ENCODE measurements around the gene DCTN3. TPM values are rescaled to one million over a fixed set of nuclear protein-coding genes. Genes with fewer than 3 reads are reported as not detected.

Gene DCTN3
- total and polyA plus RNA-seq, 10 of the 15 experiments (the other 5 are each of a cell fraction or from before 2014, with no cell fraction given), result 19.0 to 120 (median 71.8) TPM

- H3K4me3 ChIP-seq, result no peak overlapping the region
- no peaks in the 10 kb centered on the region for H3K4me1 ChIP-seq (ENCODE audit: control insufficient read depth, insufficient read depth, low read length)
- H3K27ac ChIP-seq (ENCODE audit: control insufficient read depth, insufficient read depth), result no peak overlapping the region
- no TSS peak for BruUV-seq (replicated peaks)
- ATAC-seq (no peak), DNase-seq (ENCODE audit: low read depth, low spot score) (no peak), FAIRE-seq (no peak)
- in situ Hi-C loops (cut with MboI), result no loop called here
- peaks cover 20 to 27% of the 10 kb centered on the region in 2 experiments for H3K27me3 ChIP-seq (replicated peaks in 1 of 2; ENCODE audit: control insufficient read depth in 2 of 2, insufficient read depth in 2 of 2, low read length in 1 of 2)
- no peak overlapping the region for H2AFZ ChIP-seq (ENCODE audit: control insufficient read depth, low read depth, low read length)
- no peaks in the 10 kb centered on the region for H3K36me3 ChIP-seq (ENCODE audit: control insufficient read depth in 2 of 2, insufficient read depth in 2 of 2, low read length in 1 of 2)
- TF ChIP-seq TBL1XR1 (IDR thresholded peaks at IDR 0.05; ENCODE audit: low read depth, low read length), result no peak
- peak; percentile 63; the same call in 1 of the 2 replicates for TF ChIP-seq PAX5 (IDR thresholded peaks at IDR 0.05; ENCODE audit: borderline replicate concordance, low read depth, low read length)
- TF ChIP-seq LARP7 (IDR thresholded peaks at IDR 0.05), result no peak
- no peak for TF ChIP-seq MEF2A (IDR thresholded peaks at IDR 0.05; ENCODE audit: insufficient read depth, low read depth, low read length)
- TF ChIP-seq REST (IDR thresholded peaks at IDR 0.05; ENCODE audit: low read depth, low read length), result no peak
- TF ChIP-seq YBX1 (IDR thresholded peaks at IDR 0.05), result no peak
- no peak for TF ChIP-seq HDAC2 (IDR thresholded peaks at IDR 0.05)
- no peak for TF ChIP-seq PBX3 (IDR thresholded peaks at IDR 0.05; ENCODE audit: insufficient replicate concordance, low read depth, low read length)
- TF ChIP-seq CBFB (IDR thresholded peaks at IDR 0.05; ENCODE audit: low read depth), result no peak
- H3K4me2 ChIP-seq (ENCODE audit: control insufficient read depth, insufficient read depth), result no peak overlapping the region
- ChIA-PET RAD21 (ENCODE audit: unreplicated experiment) (interaction anchor here (0.7 kb wide), 1 partner anchor 177 kb away, joined by 3 read pairs; no protein-coding TSS in a partner anchor), POLR2A (no interaction called here), CTCF (no interaction called here), SMC1A (ENCODE audit: uncharacterized antibody, unreplicated experiment) (no interaction called here)
- H4K20me1 ChIP-seq (ENCODE audit: control insufficient read depth, insufficient read depth), result peaks cover 6% of the 10 kb centered on the region
- 11% methylated on average over 8 of the region's 8 CpGs for WGBS (ENCODE audit: insufficient coverage, insufficient replicate concordance, low lambda C conversion rate, missing lambda C conversion rate)
- no peaks in the 10 kb centered on the region for H3K79me2 ChIP-seq (ENCODE audit: control insufficient read depth, insufficient read depth, low read length)
- no peaks in the 10 kb centered on the region for H3K9me3 ChIP-seq (replicated peaks; ENCODE audit: control insufficient read depth, insufficient read depth, low read length)
- intact Hi-C loops (cut with micrococcal nuclease; ENCODE audit: unreplicated experiment), result no loop called here
- no peak overlapping the region for H3K9ac ChIP-seq (ENCODE audit: control insufficient read depth, insufficient read depth, low read length)
These were observed 39.9 kb downstream of the DCTN3 start for GRCh38 chr9:34580358-34580757.

Measured in GM12878 (cell line).